A549 (cell line): ENCODE data around the gene ANKRD28.

Experiments
- CTCF ChIP-seq: fragments of >200 bp; sonication (Bioruptor Twin); formaldehyde crosslinking; IDR thresholded peaks from 3 replicates; pipeline ENCODE4 v1.5.1; 2016
- JUNB ChIP-seq: fragments of >200 bp; sonication (Bioruptor Twin); formaldehyde crosslinking; IDR thresholded peaks from 2 replicates; pipeline ENCODE4 v1.6.1; 2016
- MAZ ChIP-seq: fragments of 150-350 bp; IDR thresholded peaks from 2 replicates; pipeline ENCODE4 v1.6.1; 2014; ENCODE audit warnings: antibody characterized with exemption, low read depth, low read length, borderline replicate concordance
- PBX3 ChIP-seq: IDR thresholded peaks from 2 replicates; pipeline ENCODE4 v1.6.1; 2012
- POLR2A ChIP-seq: IDR thresholded peaks from 2 replicates; pipeline ENCODE4 v1.6.1; 2012; ENCODE audit warnings: mild to moderate bottlenecking, low read length
- POLR2AphosphoS2 ChIP-seq: conservative IDR thresholded peaks from 2 replicates; pipeline ENCODE4 v1.6.1; 2012; ENCODE audit warnings: low read length, improper control_type of control experiment, inconsistent platforms
- RFX5 ChIP-seq: fragments of 450-650 bp; IDR thresholded peaks from 2 replicates; pipeline ENCODE4 v1.7.1; 2014; ENCODE audit warnings: antibody characterized with exemption, mild to moderate bottlenecking, moderate library complexity
- SMC3 ChIP-seq: fragments of >200 bp; sonication (Bioruptor Twin); formaldehyde crosslinking; IDR thresholded peaks from 3 replicates; pipeline ENCODE4 v1.6.1; 2018; ENCODE audit warnings: inconsistent platforms
- SREBF2 ChIP-seq: fragments of 450-650 bp; IDR thresholded peaks from 2 replicates; pipeline ENCODE4 v1.6.1; 2014; ENCODE audit warnings: mild to moderate bottlenecking, moderate library complexity
- TP53 ChIP-seq: fragments of 250-450 bp; sonication (Bioruptor Pico); IDR thresholded peaks from 2 replicates; pipeline ENCODE4 v1.5.0; 2021; ENCODE audit warnings: mild to moderate bottlenecking, moderate library complexity

GRCh38 chr3:15794303-15794771 lies 3.4 kb downstream of the ANKRD28 start:
- no peak for TF ChIP-seq CTCF
- no peak for TF ChIP-seq POLR2A
- no peak for TF ChIP-seq MAZ
- TF ChIP-seq JUNB = no peak
- no peak for TF ChIP-seq PBX3
- TF ChIP-seq TP53 = no peak
- TF ChIP-seq SMC3 = no peak
- TF ChIP-seq POLR2AphosphoS2 = no peak
- TF ChIP-seq RFX5 = no peak
- no peak for TF ChIP-seq SREBF2
